Activated T-cell treated with anti-CD3 and anti-CD28 coated beads, Interleukin-2, amount 50 U/mL, for 4 hours (primary cell): ENCODE results near the gene ANAPC16. TPM values are rescaled to one million over a fixed set of nuclear protein-coding genes. Genes with fewer than 3 reads are reported as not detected.
A peak's percentile ranks its signal among the peaks of the same experiment; 100 is the strongest.

Experiments
- ATAC-seq, 2 donors: fragments of 200-7000 bp; cut with Tn5 transposase; one replicate each; pipeline ENCODE4 v1.10.0; 2021
- DNase-seq: peaks from one replicate; pipeline ENCODE4 v3.0.0-alpha.2; 2020
- H3K27me3 Mint-ChIP-seq: one replicate; pipeline ENCODE4 v1.8.0; 2021; ENCODE audit warnings: low read depth, mixed read lengths
- H3K36me3 Mint-ChIP-seq: one replicate; pipeline ENCODE4 v1.8.0; 2022; ENCODE audit warnings: mixed read lengths; ENCODE audit not compliant: insufficient read depth
- H3K4me1 Mint-ChIP-seq: one replicate; pipeline ENCODE4 v1.8.0; 2021; ENCODE audit warnings: low read depth, mixed read lengths
- H3K4me3 Mint-ChIP-seq: one replicate; pipeline ENCODE4 v1.8.0; 2021; ENCODE audit warnings: mild to moderate bottlenecking, moderate library complexity, mixed read lengths
- H3K9me3 Mint-ChIP-seq: one replicate; pipeline ENCODE4 v1.8.0; 2021; ENCODE audit warnings: mixed read lengths
- total RNA-seq, 3 donors: library from RNA; stranded (reverse); gene quantifications; one replicate each; pipeline ENCODE4 v1.2.1, GENCODE V29; 2021

ANAPC16 gene
- 10 to 100 TPM; 83.5 to 86.9 (median 84.3) TPM for total RNA-seq

GRCh38 chr10:72215611-72216549 lies at the start of gene ANAPC16, which contains the start of gene ASCC1:
Gene ANAPC16, plus strand, starts transcription at chr10:72216012. Its CDS starts 7,903 bp downstream, at chr10:72223915.
Gene ASCC1, minus strand, starts transcription at chr10:72216276. Its CDS starts 2,978 bp downstream, at chr10:72213298.
- Mint-ChIP-seq H3K36me3 (peaks cover 12% of the 10 kb centered on the region), H3K9me3 (no peaks in the 10 kb centered on the region), H3K4me1 (peaks cover 51% of the 10 kb centered on the region), H3K4me3 (peak within 1 kb of the TSS; percentile 99), H3K27me3 (no peaks in the 10 kb centered on the region)
- DNase-seq, result peak; percentile 93
- ATAC-seq, result peak; percentile 92

DNA sequence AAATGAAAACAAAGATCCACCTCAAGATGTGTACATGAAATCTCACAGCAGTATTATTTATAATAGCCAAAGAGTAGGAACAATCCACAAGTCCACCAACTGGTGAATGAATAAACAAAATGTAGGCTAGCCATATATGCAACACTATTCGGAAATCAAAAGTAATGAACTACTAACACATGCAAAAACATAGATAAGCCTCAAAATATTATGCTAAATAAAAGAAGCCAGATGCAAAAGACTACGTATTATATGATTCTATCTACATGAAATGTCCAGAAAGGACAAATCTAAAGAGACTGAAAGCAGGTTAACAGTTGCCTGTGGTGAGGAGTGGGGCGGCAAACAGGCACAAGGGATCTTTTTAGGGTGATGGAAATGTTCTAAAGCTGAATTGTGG lies 48.7 kb upstream of the ANAPC16 start:
- Mint-ChIP-seq H3K27me3 (no peaks in the 10 kb centered on the region), H3K4me3 (no peak overlapping the region), H3K9me3 (no peaks in the 10 kb centered on the region), H3K36me3 (peaks cover 9% of the 10 kb centered on the region), H3K4me1 (peaks cover 12% of the 10 kb centered on the region)
- no peak for ATAC-seq
- DNase-seq, result no peak

GRCh38 chr10:72170263-72170662 lies 45.5 kb upstream of the ANAPC16 start:
- no peak for ATAC-seq
- no peak overlapping the region for H3K4me3 Mint-ChIP-seq
- H3K27me3 Mint-ChIP-seq, result no peaks in the 10 kb centered on the region

DNA sequence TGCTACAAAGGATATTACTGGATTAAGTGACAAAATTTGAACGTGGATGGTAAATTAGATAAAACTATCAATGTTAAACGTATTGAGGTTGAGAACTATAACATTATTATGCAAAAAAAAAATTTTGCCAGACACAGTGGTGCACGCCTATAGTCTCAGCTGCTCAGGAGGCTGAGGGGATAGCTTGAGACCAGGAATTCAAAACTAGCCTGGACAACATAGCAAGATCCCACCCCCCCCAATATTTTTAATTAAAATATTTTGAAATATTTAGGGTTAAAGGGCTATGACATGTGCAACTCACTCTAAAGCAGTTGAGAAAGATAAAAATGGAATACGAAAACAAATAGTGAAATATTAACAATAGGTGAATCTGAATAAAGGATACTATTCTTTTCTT lies 45.1 kb upstream of the ANAPC16 start:
- H3K27me3 Mint-ChIP-seq, result no peaks in the 10 kb centered on the region
- ATAC-seq, result no peak
- H3K9me3 Mint-ChIP-seq, result no peaks in the 10 kb centered on the region
- DNase-seq, result no peak
- H3K4me1 Mint-ChIP-seq, result no peaks in the 10 kb centered on the region
- no peak overlapping the region for H3K4me3 Mint-ChIP-seq
- H3K36me3 Mint-ChIP-seq, result peaks cover 9% of the 10 kb centered on the region

More at GRCh38 chr10:72170263-72170662, 45.5 kb upstream of the ANAPC16 start:
- DNase-seq, result no peak
- peaks cover 9% of the 10 kb centered on the region for H3K36me3 Mint-ChIP-seq
- no peaks in the 10 kb centered on the region for H3K9me3 Mint-ChIP-seq
- no peaks in the 10 kb centered on the region for H3K4me1 Mint-ChIP-seq

DNA sequence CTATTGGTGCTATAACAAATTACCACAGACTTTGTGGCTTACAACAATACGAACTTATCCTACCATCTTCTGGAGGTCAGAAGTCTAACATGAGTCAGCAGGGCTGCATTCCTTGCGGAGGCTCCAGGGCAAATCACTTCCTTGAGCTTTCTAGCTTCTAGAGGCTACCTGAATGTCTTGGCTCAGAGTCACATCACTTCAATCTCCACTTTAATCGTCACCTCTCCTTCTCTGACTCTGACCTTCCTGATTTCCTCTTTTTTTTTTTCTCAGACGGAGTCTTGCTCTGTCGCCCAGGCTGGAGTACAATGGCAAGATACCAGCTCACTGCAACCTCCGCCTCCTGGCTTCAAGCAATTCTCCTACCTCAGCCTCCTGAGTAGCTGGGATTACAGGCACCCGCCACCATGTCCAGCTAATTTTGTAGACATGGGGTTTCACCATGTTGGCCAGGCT lies 44.6 kb upstream of the ANAPC16 start:
- H3K27me3 Mint-ChIP-seq, result no peaks in the 10 kb centered on the region
- ATAC-seq, result no peak
- no peak for DNase-seq
- H3K36me3 Mint-ChIP-seq, result peaks cover 9% of the 10 kb centered on the region
- H3K9me3 Mint-ChIP-seq, result no peaks in the 10 kb centered on the region
- H3K4me3 Mint-ChIP-seq, result no peak overlapping the region
- no peaks in the 10 kb centered on the region for H3K4me1 Mint-ChIP-seq

DNA sequence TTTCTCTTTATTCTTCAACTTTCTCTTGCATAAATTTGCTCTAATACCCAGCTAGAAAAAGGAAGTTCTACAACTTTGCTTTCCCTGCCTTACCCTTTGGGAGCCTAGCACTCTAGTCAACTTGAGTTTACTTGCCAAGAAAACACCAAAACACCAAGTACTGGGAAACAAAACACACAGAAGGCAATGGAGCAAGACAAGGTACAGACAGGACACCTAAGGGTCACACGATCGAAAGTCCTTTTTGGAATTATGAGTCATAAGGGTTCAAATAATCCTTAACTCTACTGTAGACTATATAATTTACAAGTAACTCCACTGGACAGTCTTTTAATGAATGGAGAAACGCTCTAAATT lies 42.6 kb upstream of the ANAPC16 start:
- Mint-ChIP-seq H3K36me3 (peaks cover 15% of the 10 kb centered on the region), H3K9me3 (no peaks in the 10 kb centered on the region), H3K4me1 (no peaks in the 10 kb centered on the region), H3K27me3 (no peaks in the 10 kb centered on the region), H3K4me3 (no peak overlapping the region)
- DNase-seq (no peak), ATAC-seq (no peak)

GRCh38 chr10:72173619-72174296 lies 42.1 kb upstream of the ANAPC16 start:
- Mint-ChIP-seq H3K4me1 (no peaks in the 10 kb centered on the region), H3K36me3 (peaks cover 15% of the 10 kb centered on the region), H3K9me3 (no peaks in the 10 kb centered on the region), H3K27me3 (no peaks in the 10 kb centered on the region), H3K4me3 (no peak overlapping the region)
- no peak for DNase-seq
- no peak for ATAC-seq

DNA sequence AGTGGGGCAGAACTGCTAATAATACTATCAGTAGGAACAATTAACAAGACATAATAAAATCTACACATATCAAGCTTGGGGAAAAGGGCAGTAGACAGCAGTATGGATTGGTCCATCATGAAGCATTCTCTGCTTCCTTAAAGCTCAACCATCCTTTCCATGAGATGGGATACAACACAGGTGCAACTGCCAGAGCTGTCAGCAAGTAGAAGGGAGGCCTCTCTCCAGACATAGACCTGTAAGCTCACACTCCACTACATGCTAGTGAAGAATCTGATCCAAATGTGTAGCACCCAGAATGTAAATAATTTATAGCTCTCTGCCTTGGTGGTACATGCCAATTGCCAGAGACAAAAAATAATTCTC lies 41.5 kb upstream of the ANAPC16 start:
- DNase-seq (no peak), ATAC-seq (no peak)
- Mint-ChIP-seq H3K4me1 (no peaks in the 10 kb centered on the region), H3K4me3 (no peak overlapping the region), H3K27me3 (no peaks in the 10 kb centered on the region), H3K9me3 (no peaks in the 10 kb centered on the region), H3K36me3 (peaks cover 15% of the 10 kb centered on the region)

- H3K36me3 Mint-ChIP-seq, result peaks cover 11% of the 10 kb centered on the region
- DNase-seq (no peak), ATAC-seq (no peak)
- H3K27me3 Mint-ChIP-seq, result no peaks in the 10 kb centered on the region
- no peaks in the 10 kb centered on the region for H3K4me1 Mint-ChIP-seq
- H3K9me3 Mint-ChIP-seq, result no peaks in the 10 kb centered on the region
- no peak overlapping the region for H3K4me3 Mint-ChIP-seq
Measured at GRCh38 chr10:72175149-72175548, 40.7 kb upstream of the ANAPC16 start.

DNA sequence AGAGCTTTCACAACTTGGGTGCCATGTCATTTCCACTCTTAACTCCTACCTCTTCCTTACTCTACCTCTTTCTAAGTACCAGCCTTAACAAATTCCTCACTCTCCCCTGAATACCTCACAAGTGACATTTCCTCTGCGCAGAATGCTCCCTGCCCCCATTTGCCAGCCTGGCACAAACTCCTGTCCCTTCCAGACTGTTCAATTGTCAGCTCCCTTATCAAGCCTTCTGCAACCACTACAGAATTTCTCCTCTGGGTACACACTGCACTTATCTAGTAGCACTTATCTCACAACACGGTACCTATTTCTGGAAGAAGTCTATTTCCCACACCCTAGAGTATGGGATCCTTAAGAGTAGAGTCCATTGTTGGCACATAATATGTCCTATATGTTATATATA lies 39.1 kb upstream of the ANAPC16 start:
- DNase-seq (no peak), ATAC-seq (no peak)
- no peaks in the 10 kb centered on the region for H3K27me3 Mint-ChIP-seq
- peaks cover 10% of the 10 kb centered on the region for H3K36me3 Mint-ChIP-seq
- H3K4me3 Mint-ChIP-seq, result no peak overlapping the region
- no peaks in the 10 kb centered on the region for H3K9me3 Mint-ChIP-seq
- H3K4me1 Mint-ChIP-seq, result no peaks in the 10 kb centered on the region

- DNase-seq (no peak), ATAC-seq (no peak)
- H3K4me1 Mint-ChIP-seq, result no peaks in the 10 kb centered on the region
- peaks cover 8% of the 10 kb centered on the region for H3K36me3 Mint-ChIP-seq
- H3K27me3 Mint-ChIP-seq, result no peaks in the 10 kb centered on the region
- H3K9me3 Mint-ChIP-seq, result no peaks in the 10 kb centered on the region
- H3K4me3 Mint-ChIP-seq, result no peak overlapping the region
Measured at GRCh38 chr10:72177454-72177853, 38.4 kb upstream of the ANAPC16 start.

GRCh38 chr10:72184156-72184555 lies 31.7 kb upstream of the ANAPC16 start:
- H3K4me1 Mint-ChIP-seq, result no peaks in the 10 kb centered on the region
- H3K27me3 Mint-ChIP-seq, result no peaks in the 10 kb centered on the region
- no peak overlapping the region for H3K4me3 Mint-ChIP-seq
- ATAC-seq (no peak), DNase-seq (no peak)
- H3K36me3 Mint-ChIP-seq, result peaks cover 12% of the 10 kb centered on the region
- no peaks in the 10 kb centered on the region for H3K9me3 Mint-ChIP-seq

DNA sequence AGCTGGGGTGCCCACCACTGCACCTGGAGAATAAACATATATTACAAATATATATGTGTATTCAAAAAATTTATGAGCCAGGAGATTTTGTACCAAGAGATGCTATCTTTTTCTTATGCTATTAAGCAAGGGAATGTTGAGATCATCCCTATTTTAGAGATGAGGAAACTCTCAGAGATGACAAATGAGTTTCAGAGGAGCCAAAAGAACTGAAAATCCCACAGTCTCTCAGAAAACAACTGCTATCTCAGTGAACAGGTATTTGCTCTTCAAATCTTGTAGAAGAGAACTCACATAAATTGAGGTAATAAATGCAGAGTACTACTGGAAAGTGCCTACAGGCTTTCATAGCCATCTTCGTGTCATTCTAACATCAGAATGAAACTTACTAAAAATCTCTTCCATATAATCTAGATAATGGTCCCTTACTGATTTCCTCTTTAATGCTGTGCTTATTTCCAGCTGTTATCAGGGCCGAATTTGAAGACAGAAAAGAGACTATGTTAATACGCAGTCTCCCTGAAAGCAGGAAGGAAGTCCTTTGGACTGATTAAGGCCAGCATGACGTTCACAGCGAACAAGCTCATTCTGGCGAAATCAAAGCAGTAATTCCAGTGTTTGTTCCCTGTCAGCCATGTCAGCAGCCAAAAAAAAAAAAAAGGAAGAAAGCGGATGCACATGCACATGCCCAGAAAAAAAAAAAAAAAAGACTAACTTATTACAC lies 29.4 kb upstream of the ANAPC16 start:
- Mint-ChIP-seq H3K9me3 (no peaks in the 10 kb centered on the region), H3K4me3 (no peak overlapping the region), H3K36me3 (peaks cover 18% of the 10 kb centered on the region), H3K4me1 (no peaks in the 10 kb centered on the region), H3K27me3 (no peaks in the 10 kb centered on the region)
- DNase-seq, result no peak
- ATAC-seq, result no peak

DNA sequence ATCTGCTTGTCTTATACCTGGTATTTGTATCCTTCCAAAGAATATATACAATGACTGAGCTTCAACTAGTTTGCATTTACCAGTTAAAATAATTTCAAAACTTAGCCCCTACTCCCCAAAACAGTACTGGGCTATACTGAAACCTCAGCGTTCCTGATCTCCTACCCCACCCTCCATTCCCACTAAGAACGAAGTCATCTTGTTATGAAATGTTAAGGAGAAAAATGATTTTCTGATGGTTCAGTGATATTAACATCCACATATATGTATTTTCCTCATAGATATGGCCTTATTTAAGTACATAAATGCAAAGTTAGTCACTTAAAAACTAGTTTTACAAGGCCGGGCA lies 28.9 kb upstream of the ANAPC16 start:
- no peaks in the 10 kb centered on the region for H3K9me3 Mint-ChIP-seq
- H3K4me3 Mint-ChIP-seq, result no peak overlapping the region
- no peak for ATAC-seq
- no peak for DNase-seq
- no peaks in the 10 kb centered on the region for H3K27me3 Mint-ChIP-seq
- peaks cover 20% of the 10 kb centered on the region for H3K36me3 Mint-ChIP-seq
- no peaks in the 10 kb centered on the region for H3K4me1 Mint-ChIP-seq
